Prostate gland (tissue), 2 donors: Measurements from ENCODE around the gene RBCK1.

Experiments used
- POLR2AphosphoS5 ChIP-seq: sonication (generic); formaldehyde crosslinking; IDR thresholded peaks from one replicate; pipeline ENCODE4 v1.6.1; 2017; ENCODE audit warnings: antibody characterized with exemption
- TF ChIP-seq, protein P1 (sequence below), 4 experiments: fragments of 200-600 bp in 2 of 4; fragments of 450-650 bp in 2 of 4; sonication (generic) in 2 of 4; IDR thresholded peaks; 1 replicate in 3 of 4; 2 replicates in 1 of 4; pipeline ENCODE4 v1.5.1; 2016 to 2019; ENCODE audit warnings: antibody characterized with exemption in 4 of 4, mild to moderate bottlenecking in 2 of 4, moderate library complexity in 2 of 4

DNA sequence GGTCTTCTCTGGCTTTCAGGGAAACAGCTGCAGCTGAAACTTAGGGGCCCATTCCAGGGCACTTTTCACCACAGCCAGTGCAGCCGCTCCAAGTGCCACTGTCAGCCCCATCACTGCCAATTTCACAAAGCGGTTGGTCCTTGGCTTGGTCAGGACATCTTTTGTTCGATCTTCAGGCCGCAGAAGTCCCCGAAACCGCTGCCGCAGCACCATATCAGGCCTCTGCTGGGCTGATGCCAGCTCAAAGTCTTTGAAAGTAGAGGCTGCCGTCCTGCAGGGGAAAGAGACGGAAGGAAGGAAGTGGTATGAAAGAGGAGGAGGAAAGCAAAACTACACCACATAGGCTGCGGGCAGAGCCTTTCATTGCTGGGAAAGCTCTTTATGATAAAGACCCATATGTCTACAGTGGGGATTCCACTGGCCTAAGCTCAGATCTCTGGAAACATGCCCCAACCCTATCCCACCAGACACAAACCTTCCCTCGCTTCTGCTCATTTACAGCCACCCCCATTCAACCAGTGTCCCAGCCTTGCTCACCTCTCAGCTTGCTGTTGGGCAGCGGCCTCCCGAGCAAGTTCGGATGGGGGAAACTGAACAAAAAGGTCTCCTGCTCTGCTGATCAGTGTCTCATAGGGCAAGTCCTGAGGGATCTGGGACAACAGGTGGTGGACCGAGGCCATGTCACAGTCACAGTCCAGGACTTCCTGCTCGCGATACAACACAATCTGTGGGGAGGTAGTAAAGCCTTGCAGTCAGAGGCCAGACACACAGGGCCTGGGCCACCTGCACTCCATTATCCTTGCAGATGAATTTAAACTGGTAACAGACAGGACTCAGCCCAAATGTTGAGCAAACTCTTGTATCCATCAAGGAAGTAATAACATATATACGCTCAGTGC, 30.7 kb downstream of the RBCK1 start:
- TF ChIP-seq, protein P1, sequence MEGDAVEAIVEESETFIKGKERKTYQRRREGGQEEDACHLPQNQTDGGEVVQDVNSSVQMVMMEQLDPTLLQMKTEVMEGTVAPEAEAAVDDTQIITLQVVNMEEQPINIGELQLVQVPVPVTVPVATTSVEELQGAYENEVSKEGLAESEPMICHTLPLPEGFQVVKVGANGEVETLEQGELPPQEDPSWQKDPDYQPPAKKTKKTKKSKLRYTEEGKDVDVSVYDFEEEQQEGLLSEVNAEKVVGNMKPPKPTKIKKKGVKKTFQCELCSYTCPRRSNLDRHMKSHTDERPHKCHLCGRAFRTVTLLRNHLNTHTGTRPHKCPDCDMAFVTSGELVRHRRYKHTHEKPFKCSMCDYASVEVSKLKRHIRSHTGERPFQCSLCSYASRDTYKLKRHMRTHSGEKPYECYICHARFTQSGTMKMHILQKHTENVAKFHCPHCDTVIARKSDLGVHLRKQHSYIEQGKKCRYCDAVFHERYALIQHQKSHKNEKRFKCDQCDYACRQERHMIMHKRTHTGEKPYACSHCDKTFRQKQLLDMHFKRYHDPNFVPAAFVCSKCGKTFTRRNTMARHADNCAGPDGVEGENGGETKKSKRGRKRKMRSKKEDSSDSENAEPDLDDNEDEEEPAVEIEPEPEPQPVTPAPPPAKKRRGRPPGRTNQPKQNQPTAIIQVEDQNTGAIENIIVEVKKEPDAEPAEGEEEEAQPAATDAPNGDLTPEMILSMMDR (IDR thresholded peaks at IDR 0.05) = no peak
- TF ChIP-seq POLR2AphosphoS5 = no peak
